Stomach smooth muscle (tissue), 2 donors: ENCODE results near the gene MAP7.
"Not testable (repeated sequence)": the region's sequence is repeated elsewhere in the genome, so short reads cannot be mapped to it uniquely, and the experiment has no call there.

ENCODE experiments used
- H3K27ac ChIP-seq: one replicate; pipeline ENCODE4 v1.7.0; 2013; ENCODE audit warnings: mild to moderate bottlenecking, low read length, inconsistent platforms
- H3K27me3 ChIP-seq, 2 donors: one replicate each; pipeline ENCODE4 v1.7.0; 2013; ENCODE audit warnings: low read length in 2 of 2; ENCODE audit not compliant: insufficient read depth in 2 of 2, control insufficient read depth in 1 of 2
- H3K36me3 ChIP-seq, 2 donors: one replicate each; pipeline ENCODE4 v1.7.0; 2013; ENCODE audit warnings: low read length in 2 of 2; ENCODE audit not compliant: control insufficient read depth in 2 of 2, insufficient read depth in 2 of 2
- H3K4me1 ChIP-seq: one replicate; pipeline ENCODE4 v1.7.0; 2013; ENCODE audit warnings: low read length; ENCODE audit not compliant: control insufficient read depth, insufficient read depth
- H3K4me3 ChIP-seq, 2 donors: one replicate each; pipeline ENCODE4 v1.7.0; 2013; ENCODE audit warnings: low read length in 2 of 2
- H3K9ac ChIP-seq, 2 donors: one replicate each; pipeline ENCODE4 v1.7.0; 2013; ENCODE audit warnings: low read length in 2 of 2, mild to moderate bottlenecking in 1 of 2
- H3K9me3 ChIP-seq, 2 donors: one replicate each; pipeline ENCODE4 v1.7.0; 2013; ENCODE audit warnings: low read length in 2 of 2; ENCODE audit not compliant: control insufficient read depth in 2 of 2
- donor health status: healthy.
- donor health status: Pancreatic carcinoma.

The MAP7 gene

DNA sequence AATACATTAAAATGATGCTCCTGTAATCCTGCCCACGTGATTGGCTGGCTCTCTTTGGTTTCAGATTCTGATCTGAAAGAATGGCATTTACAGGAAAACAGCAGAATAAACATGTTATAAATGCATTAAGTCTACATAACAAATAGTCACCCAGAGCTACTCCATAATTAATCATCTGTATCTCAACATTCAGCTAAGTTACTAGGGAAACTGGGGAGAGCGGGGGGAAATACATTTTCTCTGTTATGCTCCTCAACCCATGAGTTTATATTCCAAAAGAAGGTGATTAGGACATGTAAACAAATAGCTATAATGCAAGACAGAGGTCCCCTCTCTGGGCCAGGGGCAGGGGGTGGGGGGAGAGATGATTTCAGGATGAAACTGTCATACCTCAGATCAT, 58.5 kb downstream of the MAP7 start:
- Histone ChIP-seq H3K4me3 (no peak overlapping the region), H3K9me3 (no peaks in the 10 kb centered on the region), H3K36me3 (no peaks in the 10 kb centered on the region), H3K27me3 (no peaks in the 10 kb centered on the region), H3K4me1 (no peaks in the 10 kb centered on the region), H3K9ac (no peak overlapping the region), H3K27ac (no peak overlapping the region)

GRCh38 chr6:136491251-136491650, 59.0 kb downstream of the MAP7 start:
- H3K4me1 ChIP-seq, result no peaks in the 10 kb centered on the region
- no peak overlapping the region for H3K9ac ChIP-seq
- no peaks in the 10 kb centered on the region for H3K9me3 ChIP-seq
- no peak overlapping the region for H3K4me3 ChIP-seq
- no peaks in the 10 kb centered on the region for H3K27me3 ChIP-seq
- no peaks in the 10 kb centered on the region for H3K36me3 ChIP-seq
- H3K27ac ChIP-seq, result no peak overlapping the region

- H3K27ac ChIP-seq, H3K4me3 ChIP-seq, H3K9me3 ChIP-seq, H3K36me3 ChIP-seq, H3K27me3 ChIP-seq, H3K9ac ChIP-seq, H3K4me1 ChIP-seq: not testable (repeated sequence)
These were observed 60.6 kb downstream of the MAP7 start for GRCh38 chr6:136489689-136490033.

GRCh38 chr6:136487759-136488425, 62.3 kb downstream of the MAP7 start:
- Histone ChIP-seq H3K27ac (no peak overlapping the region), H3K9me3 (no peaks in the 10 kb centered on the region), H3K36me3 (no peaks in the 10 kb centered on the region), H3K4me3 (no peak overlapping the region), H3K27me3 (no peaks in the 10 kb centered on the region), H3K4me1 (no peaks in the 10 kb centered on the region), H3K9ac (no peak overlapping the region)

GRCh38 chr6:136486357-136486756, 63.9 kb downstream of the MAP7 start:
- no peaks in the 10 kb centered on the region for H3K9me3 ChIP-seq
- H3K36me3 ChIP-seq, result no peaks in the 10 kb centered on the region
- no peaks in the 10 kb centered on the region for H3K4me1 ChIP-seq
- H3K4me3 ChIP-seq, result no peak overlapping the region
- no peak overlapping the region for H3K27ac ChIP-seq
- H3K9ac ChIP-seq, result no peak overlapping the region
- H3K27me3 ChIP-seq, result no peaks in the 10 kb centered on the region

GRCh38 chr6:136483906-136484305, 66.3 kb downstream of the MAP7 start:
- no peak overlapping the region for H3K9ac ChIP-seq
- no peaks in the 10 kb centered on the region for H3K27me3 ChIP-seq
- no peaks in the 10 kb centered on the region for H3K9me3 ChIP-seq
- no peaks in the 10 kb centered on the region for H3K36me3 ChIP-seq
- H3K4me3 ChIP-seq, result no peak overlapping the region
- no peaks in the 10 kb centered on the region for H3K4me1 ChIP-seq
- no peak overlapping the region for H3K27ac ChIP-seq

- H3K4me3 ChIP-seq, H3K36me3 ChIP-seq, H3K27me3 ChIP-seq, H3K9ac ChIP-seq, H3K9me3 ChIP-seq, H3K27ac ChIP-seq, H3K4me1 ChIP-seq: not testable (repeated sequence)
These were observed 67.2 kb downstream of the MAP7 start for GRCh38 chr6:136483005-136483404.

DNA sequence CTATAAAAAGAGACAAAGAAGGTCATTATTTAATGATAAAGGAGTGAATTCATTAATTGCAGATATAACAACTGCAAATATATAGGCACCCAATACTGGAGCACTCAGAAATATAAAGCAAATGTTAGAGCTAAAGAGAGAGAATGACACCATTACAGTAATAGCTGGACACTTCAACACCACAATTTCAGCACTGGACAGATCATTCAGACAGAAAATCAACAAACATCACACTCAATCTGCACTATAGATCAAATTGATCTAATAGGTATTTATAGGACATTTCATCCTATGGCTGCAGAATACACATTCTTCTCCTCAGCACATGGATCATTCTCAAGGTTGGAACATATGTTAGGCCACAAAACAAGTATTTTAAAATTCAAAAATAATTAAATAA, 72.7 kb downstream of the MAP7 start:
- H3K9ac ChIP-seq, result no peak overlapping the region
- no peak overlapping the region for H3K4me3 ChIP-seq
- no peak overlapping the region for H3K27ac ChIP-seq
- H3K4me1 ChIP-seq, result no peaks in the 10 kb centered on the region
- H3K27me3 ChIP-seq, result no peaks in the 10 kb centered on the region
- H3K36me3 ChIP-seq, result no peaks in the 10 kb centered on the region
- no peaks in the 10 kb centered on the region for H3K9me3 ChIP-seq

GRCh38 chr6:136475686-136476085, 74.5 kb downstream of the MAP7 start:
- Histone ChIP-seq H3K9ac (no peak overlapping the region), H3K9me3 (no peaks in the 10 kb centered on the region), H3K36me3 (no peaks in the 10 kb centered on the region), H3K27me3 (no peaks in the 10 kb centered on the region), H3K4me3 (no peak overlapping the region), H3K27ac (no peak overlapping the region), H3K4me1 (no peaks in the 10 kb centered on the region)

DNA sequence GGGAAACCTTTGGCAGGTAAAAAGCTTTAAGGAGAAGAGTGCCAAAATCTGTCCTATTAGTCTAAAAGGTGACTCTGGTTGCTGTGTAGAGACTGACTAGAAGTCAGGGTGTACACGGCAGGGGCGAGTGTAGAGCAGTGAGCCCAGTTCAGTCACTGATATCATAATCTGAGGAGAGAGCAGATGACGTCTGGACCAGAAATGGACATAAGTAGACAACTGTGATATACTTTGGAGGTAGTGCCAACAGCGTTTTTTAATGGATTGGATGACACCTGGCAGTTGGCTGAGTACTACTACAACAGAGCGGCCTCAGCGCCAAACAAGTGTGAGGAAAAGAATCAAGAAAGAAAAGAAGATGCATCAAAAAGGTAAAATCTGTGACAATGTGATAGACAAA, 76.0 kb downstream of the MAP7 start:
- H3K9ac ChIP-seq, result no peak overlapping the region
- H3K36me3 ChIP-seq, result no peaks in the 10 kb centered on the region
- no peak overlapping the region for H3K4me3 ChIP-seq
- H3K27me3 ChIP-seq, result no peaks in the 10 kb centered on the region
- H3K9me3 ChIP-seq, result no peaks in the 10 kb centered on the region
- H3K4me1 ChIP-seq, result no peaks in the 10 kb centered on the region
- H3K27ac ChIP-seq, result no peak overlapping the region

- no peaks in the 10 kb centered on the region for H3K27me3 ChIP-seq
- H3K36me3 ChIP-seq, result no peaks in the 10 kb centered on the region
- H3K27ac ChIP-seq, result no peak overlapping the region
These were observed 78.3 kb downstream of the MAP7 start for GRCh38 chr6:136471922-136472321.

More at GRCh38 chr6:136471922-136472321, 78.3 kb downstream of the MAP7 start:
- Histone ChIP-seq H3K9ac (no peak overlapping the region), H3K9me3 (no peaks in the 10 kb centered on the region), H3K4me3 (no peak overlapping the region), H3K4me1 (no peaks in the 10 kb centered on the region)
